ENCODE measurements around the gene HSDL2. TPM values are rescaled to one million over a fixed set of nuclear protein-coding genes. Genes with fewer than 3 reads are reported as not detected.

HSDL2 gene
- total and polyA plus RNA-seq, 2 of the 4 experiments (the other 2 are of a cell fraction): 17.7 to 65.8 TPM

Other genes with a start within 250 kb of the HSDL2 start
- gene SUSD1, start 204.8 kb upstream of the HSDL2 start, total RNA-seq (2012; rRNA removed): 4.2 and 4.7 TPM in 2 replicates
- gene SUSD1, start 204.8 kb upstream of the HSDL2 start, polyA plus RNA-seq (2012; rRNA removed): 4.0 and 4.2 TPM in 2 replicates
- gene PTBP3, start 46.5 kb upstream of the HSDL2 start, total RNA-seq (2012; rRNA removed): 15.6 and 17.5 TPM in 2 replicates
- gene PTBP3, start 46.5 kb upstream of the HSDL2 start, polyA plus RNA-seq (2012; rRNA removed): 8.6 and 11.3 TPM in 2 replicates
- 1.4 and 1.8 TPM in 2 replicates for gene KIAA1958, start 106.7 kb downstream of the HSDL2 start, total RNA-seq (2012; rRNA removed)
- gene KIAA1958, start 106.7 kb downstream of the HSDL2 start, polyA plus RNA-seq (2012; rRNA removed): 0.65 and 0.75 TPM in 2 replicates